ENCODE measurements around the gene DST.

The DST gene

DNA sequence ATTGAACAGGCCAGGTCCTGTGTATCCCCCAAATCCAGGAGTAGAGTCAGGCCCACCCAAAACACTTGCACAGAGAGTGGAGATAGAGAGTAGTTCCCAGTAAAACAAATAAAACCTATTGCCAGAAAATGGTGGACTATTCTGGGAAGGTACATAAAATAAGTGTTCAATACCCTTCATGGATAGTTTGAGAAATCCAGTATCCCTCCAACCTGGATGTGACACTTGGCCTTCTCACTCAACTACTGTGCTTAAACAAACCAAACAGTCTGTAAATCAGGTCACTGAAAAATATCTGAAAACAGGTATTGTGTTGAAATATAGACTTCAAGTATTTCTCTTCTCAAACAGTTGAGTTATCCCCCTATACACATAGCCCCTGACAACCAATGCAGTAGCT is 233.7 kb downstream of the DST start:
- H3K27ac ChIP-seq (ENCODE audit: low read depth, low read length, poor library complexity, severe bottlenecking), result no peak overlapping the region
- no peak for TF ChIP-seq EZH2 (IDR thresholded peaks at IDR 0.05; ENCODE audit: borderline replicate concordance, low read length)
- TF ChIP-seq, protein P1, sequence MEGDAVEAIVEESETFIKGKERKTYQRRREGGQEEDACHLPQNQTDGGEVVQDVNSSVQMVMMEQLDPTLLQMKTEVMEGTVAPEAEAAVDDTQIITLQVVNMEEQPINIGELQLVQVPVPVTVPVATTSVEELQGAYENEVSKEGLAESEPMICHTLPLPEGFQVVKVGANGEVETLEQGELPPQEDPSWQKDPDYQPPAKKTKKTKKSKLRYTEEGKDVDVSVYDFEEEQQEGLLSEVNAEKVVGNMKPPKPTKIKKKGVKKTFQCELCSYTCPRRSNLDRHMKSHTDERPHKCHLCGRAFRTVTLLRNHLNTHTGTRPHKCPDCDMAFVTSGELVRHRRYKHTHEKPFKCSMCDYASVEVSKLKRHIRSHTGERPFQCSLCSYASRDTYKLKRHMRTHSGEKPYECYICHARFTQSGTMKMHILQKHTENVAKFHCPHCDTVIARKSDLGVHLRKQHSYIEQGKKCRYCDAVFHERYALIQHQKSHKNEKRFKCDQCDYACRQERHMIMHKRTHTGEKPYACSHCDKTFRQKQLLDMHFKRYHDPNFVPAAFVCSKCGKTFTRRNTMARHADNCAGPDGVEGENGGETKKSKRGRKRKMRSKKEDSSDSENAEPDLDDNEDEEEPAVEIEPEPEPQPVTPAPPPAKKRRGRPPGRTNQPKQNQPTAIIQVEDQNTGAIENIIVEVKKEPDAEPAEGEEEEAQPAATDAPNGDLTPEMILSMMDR (IDR thresholded peaks at IDR 0.05; ENCODE audit: low read length), result no peak
- H3K4me3 ChIP-seq (ENCODE audit: low read depth, low read length, poor library complexity, severe bottlenecking), result no peak overlapping the region
- no peak overlapping the region for H3K4me2 ChIP-seq (ENCODE audit: low read length)
- no peaks in the 10 kb centered on the region for H3F3A ChIP-seq (ENCODE audit: insufficient read depth, low read length)
- H3K36me3 ChIP-seq (ENCODE audit: insufficient read depth, low read length), result no peaks in the 10 kb centered on the region
- no peaks in the 10 kb centered on the region for H3K9me3 ChIP-seq (ENCODE audit: low read length)
- no peaks in the 10 kb centered on the region for H3K4me1 ChIP-seq (ENCODE audit: insufficient read depth, low read length, severe bottlenecking)
- no peaks in the 10 kb centered on the region for H3K9me2 ChIP-seq (ENCODE audit: low read depth, low read length)
- H3K79me2 ChIP-seq (ENCODE audit: insufficient read depth, low read length), result no peaks in the 10 kb centered on the region
- no peaks in the 10 kb centered on the region for H4K20me1 ChIP-seq (ENCODE audit: insufficient read depth, low read length)
- H3K9ac ChIP-seq (ENCODE audit: low read length), result no peak overlapping the region
- H2AFZ ChIP-seq (ENCODE audit: low read length), result no peak overlapping the region
- H3K27me3 ChIP-seq (ENCODE audit: insufficient read depth, low read length), result no peaks in the 10 kb centered on the region
